RKO (cell line): ENCODE measurements around the gene CDC42EP1.
A peak's percentile ranks its signal among the peaks of the same experiment; 100 is the strongest.
"Not testable (repeated sequence)": the region's sequence is repeated elsewhere in the genome, so short reads cannot be mapped to it uniquely, and the experiment has no call there.

Experiments used
- DNase-seq: peaks from one replicate; pipeline ENCODE4 v3.0.0-alpha.2; 2016; ENCODE audit warnings: low spot score

Gene CDC42EP1

DNA sequence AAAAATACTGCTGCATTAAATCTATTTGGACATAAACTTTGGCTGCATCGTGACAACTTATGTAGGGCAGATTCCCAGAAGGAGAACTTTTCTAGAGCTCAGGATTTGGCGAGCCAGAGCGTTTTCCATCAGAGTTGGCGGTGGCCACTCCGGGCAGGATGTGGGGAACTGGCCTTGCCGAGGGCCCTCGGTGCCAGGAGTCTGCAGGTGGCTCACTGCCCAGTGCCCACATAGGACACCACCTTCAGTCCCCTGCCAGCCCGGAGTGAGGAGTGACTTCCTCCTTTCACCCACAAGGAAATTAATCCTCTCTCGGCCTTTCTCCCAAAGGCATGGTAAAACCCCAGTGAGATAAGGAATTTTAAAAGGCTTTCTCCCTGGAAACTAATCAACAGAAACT is 21.2 kb downstream of the CDC42EP1 start:
- no peak for DNase-seq

DNA sequence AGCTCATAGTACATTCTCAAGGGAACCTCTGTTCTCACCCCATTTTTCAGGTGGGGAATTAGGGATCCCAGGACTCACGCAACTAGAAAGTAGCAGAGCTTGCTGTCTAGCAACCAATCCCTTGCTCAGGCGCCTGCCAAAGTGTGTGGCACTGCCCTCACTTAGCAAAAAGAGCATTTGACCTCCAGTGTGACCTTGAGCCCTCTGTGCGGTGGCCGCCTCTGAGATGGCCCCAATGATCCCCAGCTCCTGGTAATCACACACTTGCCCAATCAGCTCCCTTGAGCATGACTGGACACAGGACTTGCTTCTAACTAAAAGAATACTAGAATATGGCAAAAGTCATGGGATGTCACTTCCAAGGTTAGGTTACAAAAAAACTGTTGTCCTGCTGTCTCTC is 22.2 kb downstream of the CDC42EP1 start:
- no peak for DNase-seq

DNA sequence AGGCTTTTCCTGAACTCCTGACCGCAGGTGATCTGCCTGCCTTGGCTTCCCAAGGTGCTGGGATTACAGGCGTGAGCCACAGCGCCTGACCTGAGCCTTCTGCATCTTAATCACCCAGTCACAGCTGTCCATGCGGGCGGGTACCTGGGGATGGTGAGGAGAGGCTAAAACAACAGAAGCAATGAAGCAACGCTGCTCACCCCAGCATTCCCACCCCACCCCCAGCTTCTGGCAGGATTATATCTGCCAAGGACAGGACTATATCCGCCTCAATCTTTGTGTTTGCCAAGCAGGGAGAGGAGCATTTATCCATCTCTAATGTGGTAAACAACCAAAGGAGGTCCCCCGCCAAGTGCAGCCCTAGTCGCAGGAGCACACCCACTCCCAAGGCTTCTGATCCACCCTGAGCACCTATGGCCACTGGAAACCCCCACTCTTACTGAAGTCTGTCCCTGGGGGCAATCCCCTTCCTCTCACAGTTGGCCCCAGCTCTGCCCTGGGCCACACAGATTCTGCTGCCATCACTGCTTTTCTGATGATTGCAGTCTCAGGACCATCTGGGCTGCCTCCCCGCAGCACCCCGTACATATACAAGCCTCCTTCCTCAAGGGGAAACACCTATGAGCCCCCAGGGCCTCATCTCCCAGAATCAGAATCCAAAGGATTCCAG is 28.4 kb downstream of the CDC42EP1 start:
- DNase-seq = no peak

DNA sequence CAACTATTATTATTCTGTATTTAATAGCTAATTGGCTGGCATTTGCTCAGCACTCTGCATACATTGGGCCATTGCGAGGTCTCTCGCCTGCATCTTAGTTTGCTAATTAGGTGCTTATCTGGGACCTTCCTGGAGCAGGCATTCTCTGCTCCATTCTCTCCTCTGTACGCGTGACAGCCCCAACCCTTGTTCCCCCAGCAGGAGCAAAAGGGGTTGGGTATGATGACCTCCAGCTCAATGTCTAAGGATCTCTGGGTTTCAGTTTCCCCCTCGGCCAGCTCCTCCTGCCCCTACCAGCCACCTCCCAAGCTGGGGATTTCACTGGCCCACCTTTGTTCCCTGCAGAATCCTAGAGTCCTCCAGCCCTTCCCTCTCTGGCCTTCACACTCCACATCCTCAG is 29.4 kb downstream of the CDC42EP1 start:
- no peak for DNase-seq

DNA sequence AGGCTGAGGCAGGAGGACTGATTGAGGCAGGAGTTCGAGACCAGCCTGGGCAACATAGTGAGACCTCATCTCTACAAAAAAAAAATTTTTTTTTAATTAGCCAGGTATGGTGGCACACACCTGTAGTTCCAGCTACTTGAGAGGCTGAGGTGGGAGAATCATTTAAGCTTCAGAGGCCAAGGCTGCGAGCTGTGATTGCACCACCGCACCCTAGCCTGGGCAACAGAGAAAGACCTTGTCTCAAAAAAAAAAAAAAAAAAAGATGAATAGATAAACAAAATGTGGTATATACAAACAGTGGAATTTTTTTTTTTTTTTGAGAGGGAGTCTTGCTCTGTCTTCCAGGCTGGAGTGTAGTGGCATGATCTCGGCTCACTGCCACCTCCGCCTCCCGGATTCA is 30.8 kb downstream of the CDC42EP1 start:
- not testable (repeated sequence) for DNase-seq

DNA sequence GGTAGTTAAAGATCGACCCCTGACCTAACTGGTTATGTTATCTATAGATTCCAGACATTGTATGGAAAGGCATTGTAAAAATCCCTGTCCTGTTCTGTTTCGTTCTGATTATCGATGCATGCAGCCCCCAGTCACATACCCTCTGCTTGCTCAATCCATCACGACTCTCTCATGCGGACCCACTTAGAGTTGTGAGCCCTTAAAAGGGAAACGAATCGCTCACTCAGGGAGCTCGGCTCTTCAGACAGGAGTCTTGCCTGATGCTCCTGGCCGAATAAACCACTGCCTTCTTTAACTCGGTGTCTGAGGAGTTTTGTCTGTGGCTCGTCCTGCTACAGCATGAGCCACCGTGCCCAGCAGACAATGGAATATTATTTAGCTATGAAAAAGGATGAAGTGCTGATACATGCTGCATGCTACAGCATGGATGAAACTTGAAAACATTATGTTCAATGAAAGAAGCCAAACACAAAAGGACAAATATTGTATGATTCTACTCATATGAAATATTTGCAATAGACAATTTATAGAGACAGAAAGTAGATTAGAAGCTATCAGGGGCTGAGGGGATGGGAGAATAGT is 31.6 kb downstream of the CDC42EP1 start:
- no peak for DNase-seq

DNA sequence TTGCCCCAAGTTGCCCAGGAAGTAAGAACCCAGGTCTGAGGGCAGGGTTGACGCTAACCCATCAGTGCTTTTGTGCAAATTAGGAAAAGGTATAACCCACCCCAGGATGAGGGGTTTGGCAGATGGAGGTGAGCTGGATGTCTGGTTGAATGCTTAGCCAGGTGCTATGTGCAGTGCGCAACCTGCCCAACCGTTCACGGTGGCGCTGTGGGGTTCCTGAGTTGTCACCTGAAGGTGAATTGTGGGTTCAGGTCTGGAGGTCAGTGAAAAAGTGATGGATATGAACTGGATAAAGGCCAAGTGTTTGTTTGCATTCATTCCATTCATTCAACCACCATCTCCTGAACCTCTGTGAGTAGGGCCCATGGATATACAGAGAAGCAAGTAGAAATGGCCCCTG is 34.0 kb downstream of the CDC42EP1 start:
- DNase-seq = no peak

DNA sequence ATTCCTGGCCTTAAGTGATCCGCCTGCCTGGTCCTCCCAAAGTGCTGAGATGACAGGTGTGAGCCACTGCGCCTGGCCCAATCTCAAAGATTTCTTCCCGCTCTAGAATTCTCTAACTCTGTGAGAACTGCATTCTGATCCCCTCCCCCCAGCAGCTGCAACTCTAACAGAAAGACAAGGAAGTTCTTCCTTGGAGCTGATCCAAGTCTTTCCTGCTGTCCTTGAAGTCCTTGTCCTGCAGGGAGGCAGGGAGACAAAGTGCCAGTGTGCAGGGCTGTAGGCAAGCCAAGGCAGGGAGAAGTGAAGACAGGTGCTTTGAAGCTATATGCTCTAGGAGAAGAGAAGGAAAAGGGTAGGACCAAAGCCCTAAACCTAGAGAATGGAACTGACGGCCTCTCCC is 38.9 kb downstream of the CDC42EP1 start:
- no peak for DNase-seq

DNA sequence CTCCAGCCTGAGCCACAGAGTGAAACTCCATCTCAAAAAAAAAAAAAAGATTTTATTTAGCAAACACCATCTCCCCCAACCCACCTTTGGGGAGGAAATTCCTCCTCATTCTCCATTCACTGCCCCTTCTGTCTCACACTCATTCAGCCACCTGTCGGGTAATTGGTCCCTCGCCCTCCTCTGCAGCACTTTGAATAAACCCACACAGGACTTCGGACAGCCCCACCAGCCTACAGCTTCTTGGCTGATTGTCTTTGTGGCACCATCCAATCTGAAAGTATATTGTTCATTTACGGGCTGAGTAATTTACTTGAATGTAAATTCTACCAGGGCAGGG is 40.9 kb downstream of the CDC42EP1 start:
- no peak for DNase-seq

DNA sequence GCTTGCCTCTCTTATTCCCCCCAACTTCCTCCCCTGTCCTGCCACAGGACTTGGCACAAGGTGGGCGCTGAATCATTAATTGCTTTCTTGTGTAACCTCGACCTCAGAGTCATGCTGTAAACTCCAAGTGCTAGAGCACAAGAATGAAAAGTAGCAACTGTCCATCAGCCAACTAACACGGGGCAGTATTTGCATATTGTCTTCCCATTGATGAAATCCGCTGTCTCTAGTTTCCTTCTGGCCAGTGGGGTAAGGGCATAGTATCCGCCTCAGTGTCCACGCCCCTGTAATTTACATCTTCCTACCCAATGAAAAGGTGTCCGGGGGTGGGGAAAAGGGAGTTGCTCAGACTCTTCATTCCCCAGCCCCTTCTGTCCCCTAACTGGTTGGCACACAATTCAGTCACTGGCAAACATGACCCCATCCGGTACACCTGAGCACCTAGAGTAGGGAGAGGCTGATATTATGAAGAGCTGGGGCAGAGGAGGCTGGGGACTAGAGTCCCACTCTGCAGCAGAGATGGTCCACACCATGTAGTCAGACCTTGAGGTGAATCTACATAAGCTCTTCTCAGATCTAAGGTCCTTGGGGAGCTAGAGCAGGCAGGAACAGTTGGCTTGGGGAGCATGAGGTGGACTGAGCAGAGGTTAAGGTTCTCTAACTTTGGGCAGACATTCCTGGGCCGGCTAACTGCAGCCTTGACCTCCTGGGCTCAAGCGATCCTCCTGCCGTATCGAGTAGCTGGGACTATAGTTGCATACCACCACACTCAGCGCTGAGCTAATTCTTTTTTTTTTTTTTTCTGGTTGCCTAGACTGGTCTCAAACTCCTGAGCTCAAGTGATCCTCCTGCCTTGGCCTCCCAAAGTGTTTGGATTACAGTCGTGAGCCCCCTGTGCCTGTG is 41.5 kb downstream of the CDC42EP1 start:
- peak; percentile 79 for DNase-seq

DNA sequence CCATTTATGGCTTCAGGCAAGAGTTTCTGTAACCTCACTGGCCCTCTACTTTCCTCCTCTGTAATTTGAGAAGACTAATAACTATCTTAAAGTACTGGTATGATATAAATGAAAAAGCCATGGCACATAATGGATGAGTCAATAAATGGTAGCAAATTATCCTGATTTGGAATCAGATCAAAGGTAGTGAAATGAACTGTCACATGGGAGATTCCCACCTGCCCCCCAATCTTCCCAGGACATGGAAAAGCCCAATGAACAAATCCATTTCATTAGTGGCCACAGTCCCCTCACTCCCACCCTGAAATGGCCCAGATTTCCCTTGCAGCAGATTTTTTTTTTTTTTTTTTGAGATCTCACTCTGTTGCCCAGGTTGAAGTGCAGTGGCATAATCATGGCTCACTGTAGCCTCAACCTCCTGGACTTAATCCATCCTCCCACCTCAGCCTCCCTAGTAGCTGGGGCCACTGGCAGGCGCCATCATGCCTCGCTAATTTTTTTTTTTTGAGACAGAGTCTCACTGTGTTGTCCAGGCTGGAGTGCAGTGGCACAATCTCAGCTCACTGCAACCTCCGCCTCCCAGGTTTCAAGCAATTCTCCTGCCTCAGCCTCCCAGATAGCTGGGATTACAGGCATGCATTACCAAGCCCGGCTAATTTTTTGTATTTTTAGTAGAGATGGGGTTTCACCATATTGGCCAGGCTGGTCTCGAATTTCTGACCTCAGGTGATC is 42.4 kb downstream of the CDC42EP1 start:
- DNase-seq = not testable (repeated sequence)

DNA sequence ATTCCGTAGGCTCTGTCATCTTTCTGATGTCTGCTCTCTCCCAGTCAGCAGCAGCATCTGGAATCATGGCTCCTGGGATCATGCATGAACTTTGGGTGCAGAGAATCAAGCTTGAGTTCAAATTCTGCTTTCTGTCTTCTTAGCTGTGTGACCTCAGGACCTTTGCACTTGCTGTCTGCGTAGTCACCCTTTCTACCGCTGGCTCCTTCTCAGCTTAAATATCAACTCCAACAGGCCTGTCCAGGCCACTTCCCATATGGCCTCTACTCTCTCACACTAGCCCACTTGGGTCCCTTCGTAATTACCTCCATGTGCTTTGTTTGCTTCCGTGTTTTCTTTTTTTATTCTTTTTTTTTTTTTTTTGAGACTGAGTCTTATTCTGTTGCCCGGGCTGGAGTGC is 43.8 kb downstream of the CDC42EP1 start:
- DNase-seq = no peak

DNA sequence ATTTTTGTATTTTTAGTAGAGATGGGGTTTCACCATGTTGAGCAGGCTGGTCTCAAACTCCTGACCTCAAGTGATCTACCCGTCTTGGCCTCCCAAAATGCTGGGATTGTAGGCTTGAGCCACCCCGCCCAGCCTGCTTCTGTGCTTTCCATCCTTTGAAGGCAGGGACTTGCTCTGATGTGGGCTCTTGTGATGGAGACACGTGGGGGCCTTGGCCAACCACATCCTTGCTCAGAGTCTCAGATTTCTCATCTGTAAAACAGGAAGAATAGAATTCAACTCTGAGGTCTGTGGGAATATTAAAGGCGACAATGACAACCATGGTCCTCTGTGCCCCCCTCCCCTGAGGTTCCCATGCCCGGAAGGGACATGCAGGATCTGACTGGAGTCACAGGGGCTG is 44.6 kb downstream of the CDC42EP1 start:
- DNase-seq = no peak

DNA sequence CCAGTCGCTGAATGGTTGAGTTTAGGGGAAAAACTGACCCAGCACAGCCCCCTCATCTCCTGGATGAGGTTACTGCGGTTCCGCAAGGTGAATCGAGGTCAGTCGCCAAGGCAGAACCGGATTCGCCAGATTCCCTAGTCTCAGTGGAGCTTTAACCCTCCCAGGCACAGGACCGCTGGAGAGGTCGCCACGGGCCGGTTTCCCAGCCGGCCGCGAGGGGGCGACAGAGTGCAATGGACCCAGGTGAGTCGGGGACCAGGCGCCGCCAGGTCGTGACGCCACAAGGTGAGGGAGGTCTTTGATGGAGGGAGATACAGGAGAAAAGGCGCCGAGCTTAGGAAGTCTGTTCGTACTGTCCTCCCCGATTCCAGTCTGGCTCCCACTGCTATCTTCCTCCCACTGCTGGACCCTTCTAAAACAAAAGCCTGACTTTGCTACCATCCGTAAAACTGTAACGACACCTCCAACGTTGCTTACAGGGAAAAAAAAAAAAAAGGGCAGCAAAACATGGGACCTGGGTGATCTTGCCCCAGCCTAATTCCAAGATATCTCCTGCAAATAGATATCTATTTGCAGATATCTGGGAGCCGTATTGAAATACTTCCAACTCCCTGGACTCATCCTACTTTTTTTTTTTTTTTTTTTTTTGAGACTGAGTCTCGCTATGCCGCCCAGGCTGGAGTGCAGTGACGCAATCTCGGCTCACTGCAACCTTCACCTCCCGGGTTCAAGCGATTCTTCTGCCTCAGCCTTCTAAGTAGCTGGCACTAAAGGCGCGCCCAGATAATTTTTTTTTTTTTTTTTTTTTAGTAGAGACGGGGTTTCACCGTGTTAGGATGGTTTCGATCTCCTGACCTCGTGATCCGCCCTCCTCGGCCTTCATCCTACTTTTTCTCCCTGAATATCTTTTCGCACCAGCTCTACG is 47.0 kb downstream of the CDC42EP1 start:
- peak; percentile 72 for DNase-seq

DNA sequence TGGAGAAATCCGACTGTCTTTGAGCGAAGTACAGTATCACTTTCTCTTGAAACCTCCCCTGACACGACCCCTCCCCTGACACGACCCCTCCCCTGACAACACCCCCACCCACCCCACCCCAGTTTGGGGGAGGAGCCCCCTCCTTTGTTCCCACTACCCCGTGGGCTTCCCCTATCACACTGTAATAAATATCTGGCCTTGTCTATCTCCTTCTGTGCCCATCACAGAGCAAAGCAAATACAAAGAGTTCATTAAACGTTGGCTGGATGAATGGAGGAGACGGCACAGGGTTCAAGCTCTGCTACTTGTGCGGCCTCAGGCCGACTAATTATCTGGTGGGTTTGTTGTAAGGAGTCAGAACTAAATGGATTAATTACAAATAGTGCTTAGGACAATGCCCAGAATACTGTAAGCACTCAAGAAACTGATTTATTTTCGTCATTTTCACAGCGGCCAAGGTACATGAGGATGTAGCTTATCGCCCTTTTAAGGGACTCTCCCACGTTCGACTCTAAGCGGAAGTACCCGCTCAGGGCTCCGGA is 47.7 kb downstream of the CDC42EP1 start:
- DNase-seq = no peak

DNA sequence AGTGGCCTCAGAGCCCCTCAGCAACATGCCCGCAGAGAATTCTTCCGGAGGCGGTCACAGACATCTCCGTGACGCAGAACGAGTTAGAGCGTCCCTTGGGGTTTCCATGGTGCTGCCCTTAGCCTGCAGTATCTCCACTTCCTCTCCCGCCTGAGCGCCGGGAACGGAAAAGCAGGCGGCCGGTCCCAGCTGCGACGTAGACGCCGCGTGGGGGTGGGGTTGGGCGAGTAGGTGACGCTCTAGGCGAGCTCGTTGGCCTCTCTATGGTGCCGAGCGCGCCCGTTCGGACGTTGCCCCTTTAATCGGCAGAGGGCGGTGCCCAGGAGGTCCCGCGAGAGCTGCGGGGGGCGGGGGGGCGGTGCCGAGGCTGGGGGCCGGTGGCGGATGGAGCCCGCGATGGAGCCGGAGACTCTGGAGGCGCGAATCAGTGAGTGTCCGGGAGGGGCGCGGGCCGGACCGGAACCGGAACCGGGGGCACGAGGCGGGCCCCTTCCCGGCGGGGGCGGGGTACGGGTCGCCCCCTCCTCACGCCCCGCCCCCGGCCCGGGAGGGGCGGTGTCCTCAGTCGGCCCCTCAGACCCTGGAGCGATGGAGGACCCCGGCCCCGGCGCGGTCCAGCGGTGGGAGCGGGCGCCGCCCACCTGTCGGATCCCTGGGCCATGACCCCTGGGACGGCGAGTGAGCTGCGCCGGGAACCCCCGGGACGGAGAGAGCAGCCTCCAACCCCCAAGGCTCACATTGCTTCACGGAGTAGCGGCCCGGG is 48.4 kb downstream of the CDC42EP1 start, which contains the start of gene GGA1:
GGA1 (plus strand) TSS at position 358 of the 763 bp plus-strand sequence; CDS start at position 385, 27 bp downstream.
- peak; percentile 96 for DNase-seq

DNA sequence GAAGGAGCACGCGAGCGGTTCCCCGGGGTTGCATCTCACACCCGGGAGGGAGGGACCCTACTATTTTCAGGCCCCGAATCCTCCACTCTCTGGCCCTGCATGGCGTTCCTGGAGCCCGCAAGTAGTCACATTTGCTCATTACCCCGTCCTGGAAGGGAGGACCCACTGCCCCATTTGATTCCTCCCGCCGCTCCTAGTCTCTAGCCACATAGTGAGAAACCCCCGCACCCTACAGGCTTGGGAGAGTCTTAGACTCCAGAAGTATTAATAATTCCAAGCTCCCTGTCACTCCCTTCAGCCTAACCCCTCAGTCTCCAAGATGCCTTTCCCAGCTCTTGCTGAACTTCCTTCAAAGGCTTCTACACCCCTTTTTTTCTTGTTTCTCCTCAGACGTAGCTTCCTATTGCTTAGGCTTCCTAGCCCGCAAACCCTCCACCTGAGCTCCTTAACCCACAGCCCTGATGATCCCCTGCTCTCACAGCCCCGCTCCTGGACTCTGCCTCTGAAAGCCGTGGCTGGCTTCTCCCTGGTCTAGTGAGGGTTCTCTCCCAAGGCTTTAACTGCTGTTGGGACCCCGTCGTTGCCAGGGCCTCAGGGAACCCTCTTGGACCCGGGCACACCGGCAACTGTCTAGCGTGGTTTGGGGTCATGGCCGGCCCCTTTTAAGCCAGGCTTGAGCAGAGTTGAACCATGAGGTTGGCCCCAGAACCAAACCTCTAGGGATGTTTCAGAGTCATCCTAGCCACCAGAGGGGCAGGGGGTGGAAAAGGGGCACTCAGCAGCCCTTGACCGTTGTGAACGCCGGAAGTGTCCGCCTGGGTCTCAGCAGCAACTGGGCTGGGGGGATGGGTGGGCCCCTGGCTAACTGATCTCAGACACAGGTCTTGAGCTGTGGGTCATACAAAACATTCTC is 49.2 kb downstream of the CDC42EP1 start:
- DNase-seq = peak; percentile 52

DNA sequence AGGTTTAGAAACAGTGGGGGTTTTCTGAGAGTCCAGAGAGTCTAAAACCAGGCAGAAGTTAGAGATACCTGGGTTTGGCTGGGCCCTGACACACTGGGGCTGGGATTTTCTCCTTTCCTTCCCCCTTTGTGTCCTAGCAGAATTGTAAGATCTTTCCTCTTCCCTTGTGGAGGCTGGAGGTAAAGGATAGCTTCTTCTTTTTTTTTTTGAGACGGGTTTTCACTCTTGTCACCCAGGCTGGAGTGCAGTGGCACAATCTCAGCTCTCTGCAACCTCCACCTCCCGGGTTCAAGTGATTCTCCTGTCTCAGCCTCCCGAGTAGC is 49.8 kb downstream of the CDC42EP1 start:
- DNase-seq = not testable (repeated sequence)

DNA sequence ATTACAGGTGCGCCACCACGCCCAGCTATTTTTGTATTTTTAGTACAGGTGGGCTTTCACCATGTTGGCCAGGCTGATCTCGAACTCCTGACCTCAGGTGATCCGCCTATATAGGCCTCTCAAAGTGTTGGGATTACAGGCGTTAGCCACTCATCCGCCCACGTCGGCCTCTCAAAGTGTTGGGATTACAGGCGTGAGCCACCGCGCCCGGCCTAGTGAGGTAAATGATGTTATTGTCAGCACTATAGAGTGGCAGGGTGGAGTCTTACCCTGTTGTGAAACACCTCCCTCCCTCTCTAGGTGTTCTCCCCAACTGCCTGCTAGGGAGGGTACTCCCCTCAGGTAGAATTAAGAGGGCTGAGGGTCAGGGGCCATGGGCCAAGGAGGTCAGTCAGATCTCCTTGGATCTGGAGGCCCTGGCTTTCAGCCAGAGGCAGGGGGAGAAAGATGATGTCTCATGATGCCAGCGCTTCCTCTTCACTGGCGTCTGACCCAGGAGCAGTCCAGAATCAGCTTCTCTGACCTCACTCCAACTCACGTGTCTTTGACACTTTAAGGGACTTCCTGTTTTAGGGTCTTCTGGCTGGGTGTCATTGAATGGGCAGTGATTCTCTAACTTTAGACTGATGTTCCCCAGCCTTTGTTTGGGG is 50.3 kb downstream of the CDC42EP1 start:
- no peak for DNase-seq
